A549 (cell line): Measurements from ENCODE around the gene TMX3. TPM values are rescaled to one million over a fixed set of nuclear protein-coding genes. Genes with fewer than 3 reads are reported as not detected.
A peak's percentile ranks its signal among the peaks of the same experiment; 100 is the strongest.

Source experiments
- ATAC-seq, 2 experiments: fragments of 200-7000 bp in 1 of 2; fragments of >200 bp in 1 of 2; cut with Nextera tagmentation in 1 of 2; cut with Tn5 transposase in 1 of 2; 3 replicates each; pipeline versions ENCODE4 v1.8.0 to v1.9.1; 2018 to 2020; ENCODE audit warnings: mild to moderate bottlenecking in 1 of 2, moderate library complexity in 1 of 2
- CTCF ChIA-PET: fragments of 300-600 bp; sonication (Branson Sonifier 250); formaldehyde crosslinking; extraction: SDS; loops from one replicate; lab custom pipeline; 2021; ENCODE audit warnings: antibody characterized with exemption, inconsistent platforms; lab: Yijun Ruan, JAX
- POLR2A ChIA-PET: fragments of 350-600 bp; formaldehyde crosslinking; extraction: SDS; loops from one replicate; lab custom pipeline; 2021; ENCODE audit warnings: antibody characterized with exemption, inconsistent platforms; lab: Yijun Ruan, JAX
- DNase-seq, 2 experiments: peaks; one replicate each; pipeline versions ENCODE4 v3.0.0 to v3.0.0-alpha.2; 2011 to 2016; ENCODE audit warnings: low read depth in 1 of 2, low spot score in 1 of 2
- FAIRE-seq: peaks from 2 replicates; lab custom pipeline; 2011; peaks lifted over from hg19 to GRCh38; lab: Jason Lieb, UNC
- H3K27ac ChIP-seq, 2 experiments: fragments of >200 bp; sonication (Bioruptor Twin); formaldehyde crosslinking; 3 replicates each; pipeline ENCODE4 v1.5.1; 2016 to 2017
- H3K4me1 ChIP-seq: fragments of >200 bp; sonication (Bioruptor Twin); formaldehyde crosslinking; 3 replicates; pipeline ENCODE4 v1.6.1; 2016
- H3K4me2 ChIP-seq: fragments of >200 bp; sonication (Bioruptor Twin); formaldehyde crosslinking; 3 replicates; pipeline ENCODE4 v1.6.1; 2016
- H3K4me3 ChIP-seq: fragments of >200 bp; sonication (Bioruptor Twin); formaldehyde crosslinking; 3 replicates; pipeline ENCODE4 v1.5.1; 2016
- H3K9me3 ChIP-seq: fragments of >200 bp; sonication (Bioruptor Twin); formaldehyde crosslinking; 3 replicates; pipeline ENCODE4 v1.6.1; 2016
- CBX8 ChIP-seq: fragments of 200-600 bp; sonication (generic); IDR thresholded peaks from 2 replicates; pipeline ENCODE4 v1.6.1; 2016
- CHD4 ChIP-seq: fragments of 200-600 bp; sonication (generic); IDR thresholded peaks from 2 replicates; pipeline ENCODE4 v1.6.1; 2016; ENCODE audit warnings: antibody characterized with exemption, mild to moderate bottlenecking, borderline replicate concordance
- EHF ChIP-seq: fragments of 250-450 bp; sonication (Bioruptor Pico); IDR thresholded peaks from 2 replicates; pipeline ENCODE4 v1.5.0; 2020; ENCODE audit warnings: mild to moderate bottlenecking
- HOXA7 ChIP-seq: fragments of 250-450 bp; sonication (Bioruptor Pico); IDR thresholded peaks from 2 replicates; pipeline ENCODE4 v1.5.0; 2020; ENCODE audit warnings: mild to moderate bottlenecking, moderate library complexity
- JUNB ChIP-seq: fragments of >200 bp; sonication (Bioruptor Twin); formaldehyde crosslinking; IDR thresholded peaks from 2 replicates; pipeline ENCODE4 v1.6.1; 2016
- MYC ChIP-seq: IDR thresholded peaks from 2 replicates; pipeline ENCODE4 v1.6.1; 2012; ENCODE audit warnings: mild to moderate bottlenecking, inconsistent platforms, low read length, improper control_type of control experiment, borderline replicate concordance
- POLR2AphosphoS2 ChIP-seq: conservative IDR thresholded peaks from 2 replicates; pipeline ENCODE4 v1.6.1; 2012; ENCODE audit warnings: low read length, improper control_type of control experiment, inconsistent platforms
- RAD21 ChIP-seq, 2 experiments: fragments of >200 bp in 1 of 2; sonication (Bioruptor Twin) in 1 of 2; formaldehyde crosslinking in 1 of 2; IDR thresholded peaks in 1 of 2; conservative IDR thresholded peaks in 1 of 2; 2 replicates in 1 of 2; 3 replicates in 1 of 2; pipeline ENCODE4 v1.6.1; 2012 to 2018; ENCODE audit warnings: inconsistent platforms in 1 of 2
- SMC3 ChIP-seq: fragments of >200 bp; sonication (Bioruptor Twin); formaldehyde crosslinking; IDR thresholded peaks from 3 replicates; pipeline ENCODE4 v1.6.1; 2018; ENCODE audit warnings: inconsistent platforms
- WGBS: methylation state at CpG from one replicate; pipeline ENCODE4 v1.1.6; 2017; ENCODE audit errors: missing lambda C conversion rate; 5-methylcytosine and 5-hydroxymethylcytosine counted together
- polyA plus RNA-seq, 4 experiments: library from polyadenylated mRNA; depleted of rRNA in 3 of 4; stranded (reverse); fragments of >200 nt; fragmentation: RNase III in 1 of 4; extraction: RNeasy Plus Mini Kit Qiagen cat#74134 plus additional on column Dnase treatment in 1 of 4; gene quantifications; 2 replicates in 3 of 4; 3 replicates in 1 of 4; pipeline ENCODE4 v1.2.3, GENCODE V29; 2011 to 2017
- TF ChIP-seq, protein P1 (sequence below): fragments of 150-350 bp; IDR thresholded peaks from 2 replicates; pipeline ENCODE4 v1.6.1; 2014; ENCODE audit warnings: low read depth, mild to moderate bottlenecking, low read length
- TF ChIP-seq, protein P2 (sequence below): fragments of >200 bp; sonication (Bioruptor Twin); formaldehyde crosslinking; IDR thresholded peaks from 3 replicates; pipeline ENCODE4 v1.5.1; 2016
- TF ChIP-seq, protein P3 (sequence below): fragments of 200-600 bp; sonication (generic); IDR thresholded peaks from 2 replicates; pipeline ENCODE4 v1.6.1; 2016; ENCODE audit warnings: antibody characterized with exemption, mild to moderate bottlenecking, moderate library complexity
- TF ChIP-seq, protein P4 (sequence below): IDR thresholded peaks from 2 replicates; pipeline ENCODE4 v1.6.1; 2012
- TF ChIP-seq, protein P5 (sequence below): IDR thresholded peaks from 2 replicates; pipeline ENCODE4 v1.6.1; 2012; ENCODE audit warnings: low read depth, borderline replicate concordance

The TMX3 gene
- polyA plus RNA-seq, 2 of the 4 experiments (the other 2 are of a cell fraction), result 29.6 to 49.8 TPM

DNA sequence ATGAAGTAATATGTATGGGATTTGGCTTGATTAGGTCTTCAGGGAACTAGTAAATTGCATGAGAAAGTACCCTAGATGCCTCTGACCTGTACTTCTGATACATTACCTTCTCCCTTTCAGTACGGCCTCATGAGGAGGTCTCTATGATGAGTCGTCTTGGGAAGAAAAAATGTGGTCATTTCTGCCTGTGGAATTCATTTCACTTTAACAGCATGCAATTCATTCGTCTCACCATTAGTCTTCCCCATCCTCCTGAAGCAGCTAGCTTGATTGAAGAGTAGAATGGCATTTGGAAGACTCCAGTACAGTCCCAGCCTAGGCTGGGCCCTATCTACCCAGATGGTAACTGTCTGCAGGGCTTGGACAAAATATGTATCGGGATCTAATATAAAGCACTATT is 52.2 kb downstream of the TMX3 start:
- 14% methylated on average over 4 of the region's 4 CpGs for WGBS
- POLR2A ChIA-PET, result no interaction called here
- FAIRE-seq, result no peak
- Histone ChIP-seq H3K27ac (no peak overlapping the region), H3K4me2 (no peak overlapping the region), H3K4me3 (no peak overlapping the region), H3K4me1 (no peaks in the 10 kb centered on the region)
- peak in 1 of 2 experiments; percentile 3 for DNase-seq
- TF ChIP-seq, protein P1, sequence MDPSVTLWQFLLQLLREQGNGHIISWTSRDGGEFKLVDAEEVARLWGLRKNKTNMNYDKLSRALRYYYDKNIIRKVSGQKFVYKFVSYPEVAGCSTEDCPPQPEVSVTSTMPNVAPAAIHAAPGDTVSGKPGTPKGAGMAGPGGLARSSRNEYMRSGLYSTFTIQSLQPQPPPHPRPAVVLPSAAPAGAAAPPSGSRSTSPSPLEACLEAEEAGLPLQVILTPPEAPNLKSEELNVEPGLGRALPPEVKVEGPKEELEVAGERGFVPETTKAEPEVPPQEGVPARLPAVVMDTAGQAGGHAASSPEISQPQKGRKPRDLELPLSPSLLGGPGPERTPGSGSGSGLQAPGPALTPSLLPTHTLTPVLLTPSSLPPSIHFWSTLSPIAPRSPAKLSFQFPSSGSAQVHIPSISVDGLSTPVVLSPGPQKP, result no peak
- TF ChIP-seq, protein P2, sequence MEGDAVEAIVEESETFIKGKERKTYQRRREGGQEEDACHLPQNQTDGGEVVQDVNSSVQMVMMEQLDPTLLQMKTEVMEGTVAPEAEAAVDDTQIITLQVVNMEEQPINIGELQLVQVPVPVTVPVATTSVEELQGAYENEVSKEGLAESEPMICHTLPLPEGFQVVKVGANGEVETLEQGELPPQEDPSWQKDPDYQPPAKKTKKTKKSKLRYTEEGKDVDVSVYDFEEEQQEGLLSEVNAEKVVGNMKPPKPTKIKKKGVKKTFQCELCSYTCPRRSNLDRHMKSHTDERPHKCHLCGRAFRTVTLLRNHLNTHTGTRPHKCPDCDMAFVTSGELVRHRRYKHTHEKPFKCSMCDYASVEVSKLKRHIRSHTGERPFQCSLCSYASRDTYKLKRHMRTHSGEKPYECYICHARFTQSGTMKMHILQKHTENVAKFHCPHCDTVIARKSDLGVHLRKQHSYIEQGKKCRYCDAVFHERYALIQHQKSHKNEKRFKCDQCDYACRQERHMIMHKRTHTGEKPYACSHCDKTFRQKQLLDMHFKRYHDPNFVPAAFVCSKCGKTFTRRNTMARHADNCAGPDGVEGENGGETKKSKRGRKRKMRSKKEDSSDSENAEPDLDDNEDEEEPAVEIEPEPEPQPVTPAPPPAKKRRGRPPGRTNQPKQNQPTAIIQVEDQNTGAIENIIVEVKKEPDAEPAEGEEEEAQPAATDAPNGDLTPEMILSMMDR, result no peak
- TF ChIP-seq, all 56 proteins: peak for 0
- peak in 1 of 2 experiments; percentile 59; a peak in 3 of 6 replicates for ATAC-seq
- H3K9me3 ChIP-seq, result no peaks in the 10 kb centered on the region
- CTCF ChIA-PET, result no interaction called here

DNA sequence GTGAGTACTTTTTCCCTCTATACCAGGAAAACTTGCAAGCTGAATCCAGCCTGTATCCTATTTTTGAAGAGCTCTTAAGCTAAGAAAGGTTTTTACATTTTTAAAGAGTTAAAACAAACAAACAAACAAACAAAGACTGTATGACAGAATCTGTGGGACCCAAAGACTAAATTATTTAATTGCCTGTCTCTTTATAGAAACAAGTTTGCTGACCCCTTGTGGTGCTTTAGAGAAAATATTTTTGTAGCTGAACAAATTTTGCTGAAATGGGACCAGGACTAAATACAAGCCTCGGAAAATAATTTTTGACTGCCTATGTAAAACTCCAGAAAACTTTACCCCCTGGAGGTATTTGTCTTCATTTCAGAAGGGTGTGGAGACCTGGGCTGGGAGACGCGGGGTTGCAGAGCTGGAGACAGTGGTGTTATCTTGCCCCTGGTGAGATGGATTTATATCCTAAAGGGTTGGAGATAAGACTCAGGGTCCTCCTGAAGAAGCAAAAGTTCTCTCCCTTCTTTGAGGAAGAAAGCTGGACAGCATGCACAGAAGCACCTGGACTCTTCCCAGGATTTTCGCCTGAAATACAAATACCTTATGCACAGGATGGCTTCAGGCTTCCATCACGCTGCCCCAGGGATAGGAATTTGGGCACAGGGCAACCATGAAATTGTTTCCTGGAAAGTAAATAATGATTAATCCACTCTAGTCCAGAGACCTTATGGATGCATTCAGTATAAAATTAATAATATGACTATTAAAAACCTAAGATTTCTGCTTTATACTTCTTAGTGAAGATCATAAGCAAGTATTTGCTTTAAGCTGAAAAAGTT is 54.3 kb downstream of the TMX3 start:
- Histone ChIP-seq H3K4me1 (no peaks in the 10 kb centered on the region), H3K4me2 (no peak overlapping the region), H3K4me3 (no peak overlapping the region), H3K27ac (no peak overlapping the region), H3K9me3 (no peaks in the 10 kb centered on the region)
- peak; percentile 3 to 33 for DNase-seq
- ChIA-PET CTCF (interaction anchor here (0.7 to 3.0 kb wide), 13 partner anchors 8 to 1444 kb away, joined by 3 to 16 read pairs (median 4); partner anchors contain the start of gene DSEL), POLR2A (no interaction called here)
- peak; percentile 46 to 49; a peak in 4 of 5 replicates for TF ChIP-seq RAD21 (conservative IDR thresholded peaks at IDR 0.05 in 1 of 2, IDR thresholded peaks at IDR 0.05 in 1 of 2)
- TF ChIP-seq, protein P2, result peak; percentile 52
- peak; percentile 43; the same call in 1 of the 3 replicates for TF ChIP-seq SMC3
- TF ChIP-seq, protein P3, sequence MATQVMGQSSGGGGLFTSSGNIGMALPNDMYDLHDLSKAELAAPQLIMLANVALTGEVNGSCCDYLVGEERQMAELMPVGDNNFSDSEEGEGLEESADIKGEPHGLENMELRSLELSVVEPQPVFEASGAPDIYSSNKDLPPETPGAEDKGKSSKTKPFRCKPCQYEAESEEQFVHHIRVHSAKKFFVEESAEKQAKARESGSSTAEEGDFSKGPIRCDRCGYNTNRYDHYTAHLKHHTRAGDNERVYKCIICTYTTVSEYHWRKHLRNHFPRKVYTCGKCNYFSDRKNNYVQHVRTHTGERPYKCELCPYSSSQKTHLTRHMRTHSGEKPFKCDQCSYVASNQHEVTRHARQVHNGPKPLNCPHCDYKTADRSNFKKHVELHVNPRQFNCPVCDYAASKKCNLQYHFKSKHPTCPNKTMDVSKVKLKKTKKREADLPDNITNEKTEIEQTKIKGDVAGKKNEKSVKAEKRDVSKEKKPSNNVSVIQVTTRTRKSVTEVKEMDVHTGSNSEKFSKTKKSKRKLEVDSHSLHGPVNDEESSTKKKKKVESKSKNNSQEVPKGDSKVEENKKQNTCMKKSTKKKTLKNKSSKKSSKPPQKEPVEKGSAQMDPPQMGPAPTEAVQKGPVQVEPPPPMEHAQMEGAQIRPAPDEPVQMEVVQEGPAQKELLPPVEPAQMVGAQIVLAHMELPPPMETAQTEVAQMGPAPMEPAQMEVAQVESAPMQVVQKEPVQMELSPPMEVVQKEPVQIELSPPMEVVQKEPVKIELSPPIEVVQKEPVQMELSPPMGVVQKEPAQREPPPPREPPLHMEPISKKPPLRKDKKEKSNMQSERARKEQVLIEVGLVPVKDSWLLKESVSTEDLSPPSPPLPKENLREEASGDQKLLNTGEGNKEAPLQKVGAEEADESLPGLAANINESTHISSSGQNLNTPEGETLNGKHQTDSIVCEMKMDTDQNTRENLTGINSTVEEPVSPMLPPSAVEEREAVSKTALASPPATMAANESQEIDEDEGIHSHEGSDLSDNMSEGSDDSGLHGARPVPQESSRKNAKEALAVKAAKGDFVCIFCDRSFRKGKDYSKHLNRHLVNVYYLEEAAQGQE, result no peak
- no peak for TF ChIP-seq CBX8
- no peak for FAIRE-seq
- no peak for ATAC-seq
- WGBS, result 8% methylated on average over 5 of the region's 5 CpGs

DNA sequence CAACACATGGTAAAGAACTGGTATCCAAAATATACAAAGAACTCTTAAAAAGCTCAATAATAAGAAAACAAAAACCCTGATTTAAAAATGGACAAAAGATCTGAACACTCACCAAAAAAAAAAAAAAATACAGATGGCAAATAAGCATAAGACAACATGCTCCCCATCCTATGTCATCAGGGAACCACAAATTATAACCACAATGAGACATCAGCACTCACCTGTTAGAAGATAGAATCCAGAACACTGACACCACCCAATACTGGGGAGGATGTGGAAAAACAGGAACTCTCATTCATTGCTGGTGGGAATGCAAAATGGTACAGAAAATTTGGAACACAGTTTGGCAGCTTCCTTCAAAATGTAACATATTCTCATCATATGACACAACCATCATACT is 66.7 kb downstream of the TMX3 start:
- ATAC-seq, result no peak
- Histone ChIP-seq H3K4me2 (no peak overlapping the region), H3K27ac (no peak overlapping the region), H3K4me3 (no peak overlapping the region), H3K4me1 (no peaks in the 10 kb centered on the region), H3K9me3 (no peaks in the 10 kb centered on the region)
- no peak for FAIRE-seq
- ChIA-PET POLR2A (no interaction called here), CTCF (interaction anchor here (1.0 kb wide), 1 partner anchor 12 kb away, joined by 3 read pairs; no protein-coding TSS in a partner anchor)
- TF ChIP-seq CHD4 (no peak), POLR2AphosphoS2 (no peak), MYC (no peak), CBX8 (no peak), EHF (CRISPR knock-in tag) (no peak), JUNB (no peak), HOXA7 (CRISPR knock-in tag) (no peak)
- TF ChIP-seq, protein P4, sequence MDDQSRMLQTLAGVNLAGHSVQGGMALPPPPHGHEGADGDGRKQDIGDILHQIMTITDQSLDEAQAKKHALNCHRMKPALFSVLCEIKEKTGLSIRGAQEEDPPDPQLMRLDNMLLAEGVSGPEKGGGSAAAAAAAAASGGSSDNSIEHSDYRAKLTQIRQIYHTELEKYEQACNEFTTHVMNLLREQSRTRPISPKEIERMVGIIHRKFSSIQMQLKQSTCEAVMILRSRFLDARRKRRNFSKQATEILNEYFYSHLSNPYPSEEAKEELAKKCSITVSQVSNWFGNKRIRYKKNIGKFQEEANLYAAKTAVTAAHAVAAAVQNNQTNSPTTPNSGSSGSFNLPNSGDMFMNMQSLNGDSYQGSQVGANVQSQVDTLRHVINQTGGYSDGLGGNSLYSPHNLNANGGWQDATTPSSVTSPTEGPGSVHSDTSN, result no peak
- TF ChIP-seq, protein P3, result no peak
- TF ChIP-seq, protein P5, sequence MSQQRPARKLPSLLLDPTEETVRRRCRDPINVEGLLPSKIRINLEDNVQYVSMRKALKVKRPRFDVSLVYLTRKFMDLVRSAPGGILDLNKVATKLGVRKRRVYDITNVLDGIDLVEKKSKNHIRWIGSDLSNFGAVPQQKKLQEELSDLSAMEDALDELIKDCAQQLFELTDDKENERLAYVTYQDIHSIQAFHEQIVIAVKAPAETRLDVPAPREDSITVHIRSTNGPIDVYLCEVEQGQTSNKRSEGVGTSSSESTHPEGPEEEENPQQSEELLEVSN, result no peak
- DNase-seq, result no peak
